ENCODE results near the gene GNG12. TPM values are rescaled to one million over a fixed set of nuclear protein-coding genes. Genes with fewer than 3 reads are reported as not detected.

Gene GNG12
- total RNA-seq, 8 experiments from 2014 or later: 8.6 to 146 (median 51.7) TPM

DNA sequence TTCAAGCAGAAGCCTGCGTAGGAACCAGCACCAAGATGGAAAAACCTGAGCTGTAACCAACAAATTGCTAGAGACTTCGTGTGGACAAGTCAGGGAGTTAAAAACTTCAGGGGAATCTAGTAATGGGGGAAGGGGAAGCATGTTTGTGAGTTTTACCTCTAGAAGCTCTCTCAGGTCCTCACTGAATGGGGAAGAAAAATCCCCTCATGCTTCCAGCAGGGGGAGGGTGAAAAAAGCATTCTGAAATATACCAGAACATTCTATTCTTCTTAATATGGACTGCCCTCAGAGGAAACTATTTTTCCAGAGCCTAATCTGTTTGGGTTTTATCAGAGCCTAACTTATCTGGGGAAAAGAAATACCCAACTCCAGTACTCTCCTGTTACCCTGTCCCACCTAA is 28.6 kb downstream of the GNG12 start:
- ATAC-seq (replicated peaks in 6 of 8): no peak
- H3K4me3 ChIP-seq: no peak overlapping the region
- H3K4me1 ChIP-seq (replicated peaks in 1 of 2): peaks cover 0 to 5% of the 10 kb centered on the region in 2 donors
- no peak overlapping the region for H3K27ac ChIP-seq
- 57 to 92% (median 66%) methylated on average over 1 to 2 of the region's 2 CpGs; no CpG with 5 or more reads in 2 of the 10 experiments for WGBS, 10 experiments
- in situ Hi-C loops (cut with MboI; ENCODE audit: low pct_unique_long_range_greater_than_20kb in 2 of 9, low sequenced_read_pairs in 9 of 9, unreplicated experiment in 9 of 9): no loop called here

DNA sequence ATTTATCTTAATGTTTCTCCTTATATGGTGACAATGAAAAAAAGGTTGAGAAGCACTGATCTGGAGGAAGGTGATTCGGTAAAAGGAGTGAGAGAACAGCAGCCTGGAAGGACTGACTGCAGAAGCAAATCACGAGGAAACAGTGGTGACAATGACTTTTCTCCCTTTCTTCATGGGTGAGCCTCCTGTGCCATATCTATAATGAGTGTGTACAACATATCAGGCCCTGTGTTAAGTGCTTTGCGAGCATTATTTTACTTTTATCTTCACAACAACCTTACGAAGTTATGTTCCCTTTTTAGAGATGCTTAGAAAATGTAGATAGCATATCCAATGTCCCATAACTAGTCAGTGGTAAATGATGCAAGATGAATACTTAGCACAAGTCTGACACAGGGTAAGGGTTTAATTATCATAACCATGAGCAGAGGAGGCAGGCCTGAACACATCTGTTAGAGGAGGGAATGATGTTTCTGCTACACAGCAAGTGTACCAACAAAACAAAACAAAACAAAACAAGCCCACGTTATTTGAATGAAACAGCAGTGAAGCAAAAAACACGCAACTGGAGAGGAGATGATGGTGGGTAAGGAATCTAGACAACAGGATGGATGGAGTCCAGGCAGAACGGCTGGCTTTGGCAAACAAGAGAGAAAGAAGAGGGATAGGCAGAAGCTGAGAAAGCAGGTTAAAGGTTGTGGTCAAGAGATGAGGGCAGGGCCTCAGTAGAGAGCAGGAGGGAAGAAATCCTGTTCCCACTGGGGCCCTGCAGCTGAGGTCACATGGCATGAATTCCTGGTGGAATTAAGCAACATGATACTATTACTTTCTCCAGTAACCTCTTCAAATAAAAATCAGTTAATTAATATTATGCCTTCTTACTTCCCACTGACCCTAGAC is 29.6 kb downstream of the GNG12 start:
- 20 to 100% (median 71%) methylated on average over 1 to 7 of the region's 7 CpGs for WGBS, 10 experiments
- Histone ChIP-seq H3K4me1 (replicated peaks in 1 of 2) (peaks cover 0 to 5% of the 10 kb centered on the region in 2 donors), H3K27ac (no peak overlapping the region), H3K4me3 (no peak overlapping the region)
- in situ Hi-C loops (cut with MboI; ENCODE audit: low pct_unique_long_range_greater_than_20kb in 2 of 9, low sequenced_read_pairs in 9 of 9, unreplicated experiment in 9 of 9): no loop called here
- ATAC-seq (replicated peaks in 6 of 8): peak in 6 of 8 experiments; percentile 49 to 99 (median 72)

DNA sequence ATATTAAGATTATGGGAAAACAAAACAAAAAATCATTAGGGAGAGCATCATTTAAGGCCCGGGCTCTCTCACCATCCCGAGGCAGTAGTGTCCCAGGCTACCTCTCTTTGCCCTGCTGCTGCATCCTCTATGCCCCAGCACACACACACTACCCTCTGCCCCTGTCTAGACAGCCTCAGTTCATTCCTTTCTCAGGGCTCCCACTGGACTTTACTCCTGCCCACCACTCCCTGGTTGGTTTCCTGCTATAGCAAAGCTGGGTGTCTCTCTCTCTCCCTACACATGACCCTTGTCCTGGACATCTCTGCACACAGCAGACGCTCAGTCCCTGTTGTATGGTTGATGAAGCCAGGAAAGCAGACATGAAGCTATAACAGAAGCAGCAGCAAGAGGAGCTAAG is 30.7 kb downstream of the GNG12 start:
- in situ Hi-C loops (cut with MboI; ENCODE audit: low pct_unique_long_range_greater_than_20kb in 2 of 9, low sequenced_read_pairs in 9 of 9, unreplicated experiment in 9 of 9): no loop called here
- H3K4me3 ChIP-seq: no peak overlapping the region
- no peak overlapping the region for H3K27ac ChIP-seq
- 40 to 90% (median 67%) methylated on average over 1 to 3 of the region's 3 CpGs; no CpG with 5 or more reads in 3 of the 10 experiments for WGBS, 10 experiments
- H3K4me1 ChIP-seq (replicated peaks in 1 of 2): peaks cover 0 to 5% of the 10 kb centered on the region in 2 donors
- peak in 1 of 8 experiments; percentile 24 for ATAC-seq (replicated peaks in 6 of 8)

DNA sequence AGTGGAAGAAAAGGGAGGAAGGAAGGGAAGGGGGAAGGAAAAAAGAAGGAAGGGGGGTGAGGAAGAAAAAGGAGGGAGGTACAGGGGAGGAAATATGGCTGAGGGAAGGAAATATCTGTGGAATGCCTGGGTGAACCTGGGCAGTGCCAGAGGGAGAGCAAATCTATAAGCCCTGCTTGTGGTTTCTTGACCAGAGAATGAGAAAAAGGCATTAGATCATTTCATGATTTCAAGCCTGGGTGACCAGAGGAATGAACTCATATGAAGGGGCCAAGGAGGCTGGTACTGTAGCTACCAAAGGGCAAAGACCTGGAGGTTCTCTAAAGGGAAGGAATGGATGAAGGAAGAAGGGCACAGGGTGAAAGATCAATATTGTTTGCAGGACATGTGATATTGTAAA is 31.4 kb downstream of the GNG12 start:
- in situ Hi-C loops (cut with MboI; ENCODE audit: low pct_unique_long_range_greater_than_20kb in 2 of 9, low sequenced_read_pairs in 9 of 9, unreplicated experiment in 9 of 9): no loop called here
- no peak for ATAC-seq (replicated peaks in 6 of 8)

DNA sequence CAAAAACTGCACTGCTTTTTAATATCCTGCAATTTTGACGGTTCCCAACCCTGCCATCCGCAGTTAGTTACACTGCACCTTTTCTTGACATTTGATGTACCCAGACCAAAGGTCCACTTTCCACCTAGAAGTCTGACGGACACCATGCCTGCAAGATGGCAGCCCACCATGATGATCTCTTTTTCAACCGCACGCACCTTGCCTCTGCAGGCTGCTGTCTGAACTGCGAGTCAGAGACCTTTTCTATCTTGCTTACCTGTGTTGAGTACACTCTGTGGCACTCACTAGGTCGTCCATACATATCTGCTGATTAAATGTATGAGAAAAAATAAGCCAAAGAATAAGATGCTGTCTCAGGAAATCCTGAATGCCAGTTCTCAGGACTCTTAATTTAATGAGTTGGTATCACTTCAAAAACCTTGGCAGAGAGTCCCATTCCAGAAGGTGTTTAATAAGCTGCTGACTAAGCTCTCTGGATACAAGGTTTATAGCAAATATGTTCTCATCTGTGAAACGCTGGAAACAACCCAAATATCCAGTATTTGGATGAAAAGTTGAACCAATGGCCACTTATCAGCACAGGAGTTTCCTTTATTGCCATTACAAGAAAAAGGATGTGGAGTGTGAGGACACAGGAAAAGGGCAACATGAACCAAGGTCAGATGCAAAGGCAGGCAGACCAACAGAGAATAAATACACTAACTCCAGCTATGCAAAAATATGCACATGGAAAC is 37.9 kb downstream of the GNG12 start:
- H3K4me3 ChIP-seq: no peak overlapping the region
- no peak overlapping the region for H3K27ac ChIP-seq
- ATAC-seq (replicated peaks in 6 of 8): peak in 4 of 8 experiments; percentile 33 to 80 (median 44)
- in situ Hi-C loops (cut with MboI; ENCODE audit: low pct_unique_long_range_greater_than_20kb in 2 of 9, low sequenced_read_pairs in 9 of 9, unreplicated experiment in 9 of 9): no loop called here
- peaks cover 10 to 27% of the 10 kb centered on the region in 2 donors for H3K4me1 ChIP-seq (replicated peaks in 1 of 2)
- 78 to 100% (median 91%) methylated on average over 2 to 8 of the region's 8 CpGs for WGBS, 10 experiments

More for the DNA sequence above, 31.4 kb downstream of the GNG12 start:
- Histone ChIP-seq H3K27ac (no peak overlapping the region), H3K4me3 (no peak overlapping the region), H3K4me1 (replicated peaks in 1 of 2) (peaks cover 0 to 5% of the 10 kb centered on the region in 2 donors)

DNA sequence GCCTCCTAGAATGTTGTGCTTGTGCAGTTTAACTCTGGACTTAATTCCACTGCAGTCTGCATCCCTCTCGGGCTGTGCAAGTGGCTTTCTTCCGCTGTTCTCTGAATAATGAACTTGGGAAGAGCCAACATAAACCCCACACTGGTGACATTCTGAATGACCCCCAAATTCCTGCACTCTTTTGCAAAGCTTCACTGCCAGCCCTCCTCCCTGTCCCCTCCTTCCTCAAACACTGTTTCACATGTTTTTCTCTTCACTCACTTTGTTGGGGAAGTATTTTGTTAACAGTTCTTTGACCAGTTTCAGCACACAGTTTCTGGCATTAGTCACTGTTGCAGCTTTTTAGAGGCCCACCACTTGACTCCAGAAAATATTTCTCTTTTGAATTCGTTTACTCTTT is 39.7 kb downstream of the GNG12 start:
- Histone ChIP-seq H3K4me3 (no peak overlapping the region), H3K4me1 (replicated peaks in 1 of 2) (peaks cover 10 to 27% of the 10 kb centered on the region in 2 donors), H3K27ac (no peak overlapping the region)
- in situ Hi-C loops (cut with MboI; ENCODE audit: low pct_unique_long_range_greater_than_20kb in 2 of 9, low sequenced_read_pairs in 9 of 9, unreplicated experiment in 9 of 9): no loop called here
- 20 to 80% (median 65%) methylated on average over 1 to 3 of the region's 3 CpGs for WGBS, 10 experiments
- ATAC-seq (replicated peaks in 6 of 8): peak in 2 of 8 experiments; percentile 19 to 36

DNA sequence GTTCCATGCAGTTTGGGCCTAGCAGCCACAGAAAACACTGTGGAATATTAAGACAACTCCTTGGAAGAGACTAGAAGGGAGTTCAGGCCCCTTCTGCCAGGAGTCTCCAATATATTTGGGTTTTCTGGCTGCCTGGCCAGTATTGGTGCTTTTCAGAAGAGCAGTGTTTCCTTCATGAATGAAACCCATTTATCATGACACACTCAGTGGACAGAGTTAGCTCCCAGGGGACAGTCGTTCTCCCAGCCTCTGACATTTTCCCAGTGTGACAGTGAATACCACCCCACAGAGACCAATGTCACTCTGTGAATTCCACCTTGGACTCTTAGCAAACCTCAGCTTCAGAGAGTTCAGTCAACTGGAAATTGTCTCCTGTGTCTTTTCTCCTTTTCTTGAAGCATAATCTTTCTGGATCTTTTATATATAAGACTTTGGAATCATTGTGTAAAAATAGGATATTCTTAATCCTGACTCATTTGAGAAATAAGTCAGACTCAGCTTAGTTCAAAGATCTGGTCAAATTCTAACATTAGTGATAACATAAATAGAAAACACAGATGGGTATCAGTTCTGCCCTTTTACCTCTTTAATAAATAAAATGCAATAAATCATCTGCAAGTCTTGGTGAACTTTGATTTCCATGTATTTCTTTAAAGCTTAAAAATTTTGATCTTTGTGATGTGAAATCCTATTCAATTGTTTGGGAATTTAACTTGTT is 40.4 kb downstream of the GNG12 start:
- ATAC-seq (replicated peaks in 6 of 8): peak in 5 of 8 experiments; percentile 76 to 96 (median 81)
- H3K4me3 ChIP-seq: no peak overlapping the region
- in situ Hi-C loops (cut with MboI; ENCODE audit: low pct_unique_long_range_greater_than_20kb in 2 of 9, low sequenced_read_pairs in 9 of 9, unreplicated experiment in 9 of 9): no loop called here
- H3K27ac ChIP-seq: no peak overlapping the region
- WGBS, 10 experiments: 0 to 80% (median 16%) methylated on average over 1 of the region's 1 CpG; no CpG with 5 or more reads in 2 of the 10 experiments
- H3K4me1 ChIP-seq (replicated peaks in 1 of 2): peaks cover 10 to 27% of the 10 kb centered on the region in 2 donors

DNA sequence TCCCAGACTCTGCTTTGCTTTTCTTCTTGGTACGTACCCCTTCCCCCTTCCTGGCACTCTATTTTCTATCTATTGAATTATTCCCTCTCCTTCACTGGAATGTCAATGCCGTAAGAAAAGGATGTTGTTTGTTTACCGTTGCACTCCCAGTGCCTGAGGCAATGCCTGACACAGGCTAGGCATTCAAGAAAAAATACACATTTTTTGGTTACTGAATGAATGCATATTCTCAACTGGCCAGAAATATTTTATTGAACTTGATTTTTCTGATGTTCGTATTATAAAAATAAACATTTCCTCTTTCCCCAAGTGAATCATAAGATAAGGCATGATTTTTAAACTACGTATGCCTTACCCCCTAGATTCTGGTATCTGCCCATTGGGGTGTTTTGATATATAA is 41.2 kb downstream of the GNG12 start:
- in situ Hi-C loops (cut with MboI; ENCODE audit: low pct_unique_long_range_greater_than_20kb in 2 of 9, low sequenced_read_pairs in 9 of 9, unreplicated experiment in 9 of 9): no loop called here
- Histone ChIP-seq H3K27ac (no peak overlapping the region), H3K4me3 (no peak overlapping the region), H3K4me1 (replicated peaks in 1 of 2) (peaks cover 10 to 27% of the 10 kb centered on the region in 2 donors)
- ATAC-seq (replicated peaks in 6 of 8): peak in 5 of 8 experiments; percentile 14 to 75 (median 57)
- WGBS, 10 experiments: 8 to 92% (median 70%) methylated on average over 1 to 5 of the region's 5 CpGs

DNA sequence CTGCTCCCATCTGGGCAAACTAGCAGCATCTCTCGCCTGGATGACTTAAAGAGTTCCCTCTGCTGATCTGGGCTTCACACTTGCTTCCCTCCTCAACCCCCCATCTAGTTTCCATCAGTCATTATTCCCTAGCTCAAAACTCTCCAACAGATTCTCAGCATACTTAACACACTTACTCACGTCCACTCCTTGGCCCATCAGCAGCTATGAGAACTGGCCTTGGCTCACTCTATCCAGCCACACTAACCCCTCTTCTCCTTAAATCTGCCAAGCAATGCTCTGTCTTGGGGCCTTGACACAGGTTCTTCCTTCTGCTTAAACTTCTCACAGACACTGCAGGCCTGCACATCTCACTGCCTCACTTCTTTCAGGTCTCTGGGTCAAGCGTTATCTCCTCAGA is 41.6 kb downstream of the GNG12 start:
- peak in 4 of 8 experiments; percentile 4 to 66 (median 34) for ATAC-seq (replicated peaks in 6 of 8)
- H3K4me1 ChIP-seq (replicated peaks in 1 of 2): peaks cover 10 to 27% of the 10 kb centered on the region in 2 donors
- 20 to 100% (median 89%) methylated on average over 1 to 3 of the region's 3 CpGs; no CpG with 5 or more reads in 2 of the 10 experiments for WGBS, 10 experiments
- H3K27ac ChIP-seq: no peak overlapping the region
- no peak overlapping the region for H3K4me3 ChIP-seq
- in situ Hi-C loops (cut with MboI; ENCODE audit: low pct_unique_long_range_greater_than_20kb in 2 of 9, low sequenced_read_pairs in 9 of 9, unreplicated experiment in 9 of 9): no loop called here

DNA sequence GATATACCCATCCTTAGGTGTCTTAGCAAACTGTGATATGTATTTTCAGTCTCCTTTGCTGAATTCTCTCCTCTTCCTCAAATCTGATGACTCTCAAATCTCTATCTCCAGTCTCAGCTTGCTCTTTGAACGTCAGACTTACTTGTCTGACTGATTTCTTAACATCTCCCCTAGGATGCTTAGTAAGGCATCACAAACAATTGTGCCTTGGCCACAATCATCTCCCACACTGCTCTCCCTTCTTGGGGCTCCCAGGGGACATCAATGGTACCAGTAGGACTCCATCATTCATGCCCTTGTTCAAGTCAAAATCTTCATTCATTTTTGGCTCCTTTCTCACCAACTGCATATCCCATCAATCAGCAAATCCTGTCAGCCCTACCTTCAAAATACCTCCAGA is 42.0 kb downstream of the GNG12 start:
- Histone ChIP-seq H3K4me3 (no peak overlapping the region), H3K27ac (no peak overlapping the region)
- ATAC-seq (replicated peaks in 6 of 8): no peak

DNA sequence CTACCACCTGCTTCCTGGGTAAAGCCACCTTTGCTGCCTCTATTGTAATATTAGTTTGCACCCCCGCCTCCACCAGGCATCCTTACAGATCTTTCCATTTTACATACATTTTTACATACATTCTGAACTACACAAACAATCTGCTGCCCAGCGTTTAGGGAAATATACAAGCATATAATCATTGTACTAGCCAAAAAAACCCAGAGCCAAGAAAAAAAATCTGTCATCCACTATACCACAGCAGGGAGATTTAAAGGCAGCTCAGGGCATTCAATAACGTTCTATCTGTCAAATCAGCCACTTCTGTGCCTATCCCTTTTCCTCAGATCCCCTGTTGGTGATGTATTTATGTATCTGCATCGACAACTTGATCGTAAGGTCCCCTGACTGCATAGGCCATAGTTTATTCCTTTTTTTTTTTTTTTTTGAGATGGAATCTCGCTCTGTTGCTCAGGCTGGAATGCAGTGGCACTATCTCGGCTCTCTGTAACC is 43.0 kb downstream of the GNG12 start:
- Histone ChIP-seq H3K4me3 (no peak overlapping the region), H3K27ac (no peak overlapping the region), H3K4me1 (replicated peaks in 1 of 2) (peaks cover 10 to 27% of the 10 kb centered on the region in 2 donors)
- WGBS, 10 experiments: 44 to 100% (median 85%) methylated on average over 1 to 6 of the region's 7 CpGs; no CpG with 5 or more reads in 1 of the 10 experiments
- in situ Hi-C loops (cut with MboI; ENCODE audit: low pct_unique_long_range_greater_than_20kb in 2 of 9, low sequenced_read_pairs in 9 of 9, unreplicated experiment in 9 of 9): no loop called here
- peak in 3 of 8 experiments; percentile 50 to 74 (median 51) for ATAC-seq (replicated peaks in 6 of 8)

More for the DNA sequence above, 42.0 kb downstream of the GNG12 start:
- in situ Hi-C loops (cut with MboI; ENCODE audit: low pct_unique_long_range_greater_than_20kb in 2 of 9, low sequenced_read_pairs in 9 of 9, unreplicated experiment in 9 of 9): no loop called here
- WGBS, 10 experiments: 8 to 75% (median 54%) methylated on average over 1 of the region's 1 CpG; no CpG with 5 or more reads in 2 of the 10 experiments
- peaks cover 10 to 27% of the 10 kb centered on the region in 2 donors for H3K4me1 ChIP-seq (replicated peaks in 1 of 2)

DNA sequence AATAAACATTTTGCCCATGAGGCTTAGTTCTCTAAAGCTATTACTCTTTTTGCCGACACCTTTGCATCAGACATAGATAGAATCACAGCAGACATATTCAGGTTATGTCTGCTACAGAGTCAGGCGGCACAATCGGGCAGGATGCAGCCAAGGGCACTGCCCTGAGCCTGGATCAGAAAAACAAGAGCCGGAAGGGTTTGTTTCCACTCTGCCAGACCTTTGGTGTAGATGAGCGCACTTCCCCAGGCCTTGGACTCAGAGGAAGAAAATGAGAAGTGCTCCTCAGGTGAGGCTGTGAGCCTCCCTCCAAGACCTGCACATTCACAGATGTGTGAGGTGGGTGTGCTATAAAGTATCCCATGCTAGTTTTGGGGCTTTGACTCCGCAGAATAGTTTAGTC is 43.7 kb downstream of the GNG12 start:
- no peak for ATAC-seq (replicated peaks in 6 of 8)
- WGBS, 10 experiments: 89 to 100% (median 95%) methylated on average over 2 to 6 of the region's 6 CpGs; no CpG with 5 or more reads in 1 of the 10 experiments
- in situ Hi-C loops (cut with MboI; ENCODE audit: low pct_unique_long_range_greater_than_20kb in 2 of 9, low sequenced_read_pairs in 9 of 9, unreplicated experiment in 9 of 9): no loop called here
- peaks cover 10 to 27% of the 10 kb centered on the region in 2 donors for H3K4me1 ChIP-seq (replicated peaks in 1 of 2)
- H3K4me3 ChIP-seq: no peak overlapping the region
- H3K27ac ChIP-seq: no peak overlapping the region

Data from motor neuron (in vitro differentiated cells).